ENCODE measurements around the gene PSORS1C2. TPM values are rescaled to one million over a fixed set of nuclear protein-coding genes. Genes with fewer than 3 reads are reported as not detected.
A peak's percentile ranks its signal among the peaks of the same experiment; 100 is the strongest.
"Not testable (repeated sequence)": the region's sequence is repeated elsewhere in the genome, so short reads cannot be mapped to it uniquely, and the experiment has no call there.

Gene PSORS1C2
- total and polyA plus RNA-seq, 12 donors = not detected

GRCh38 chr6:31171931-31172905 is 33.4 kb upstream of the PSORS1C2 start:
- no peaks in the 10 kb centered on the region for H3K27me3 ChIP-seq
- H3K4me3 ChIP-seq = no peak overlapping the region
- H3K36me3 ChIP-seq = peaks cover 0 to 9% (median 0%) of the 10 kb centered on the region in 9 donors
- DNase-seq (no peak), ATAC-seq (no peak)
- H3K9me3 ChIP-seq = no peaks in the 10 kb centered on the region
- intact Hi-C loops (cut with DNase I) = no loop called here
- 58 to 68% methylated on average over 16 of the region's 16 CpGs for WGBS, 2 donors
- peaks cover 0 to 27% (median 0%) of the 10 kb centered on the region in 9 donors for H3K4me1 ChIP-seq
- no peak for TF ChIP-seq CTCF (IDR thresholded peaks at IDR 0.05)
- no peak overlapping the region for H3K27ac ChIP-seq

- 88 to 92% methylated on average over 10 of the region's 10 CpGs for WGBS, 2 donors
- ATAC-seq (no peak), DNase-seq (no peak)
- intact Hi-C loops (cut with DNase I) = no loop called here
- H3K27ac ChIP-seq = no peak overlapping the region
- no peak overlapping the region for H3K4me3 ChIP-seq
- H3K27me3 ChIP-seq = no peaks in the 10 kb centered on the region
- TF ChIP-seq CTCF (IDR thresholded peaks at IDR 0.05) = no peak
- no peaks in the 10 kb centered on the region for H3K9me3 ChIP-seq
- H3K4me1 ChIP-seq = peaks cover 0 to 23% (median 0%) of the 10 kb centered on the region in 9 donors
- H3K36me3 ChIP-seq = peaks cover 0 to 8% (median 0%) of the 10 kb centered on the region in 9 donors
Measured at GRCh38 chr6:31170987-31171671, 32.3 kb upstream of the PSORS1C2 start.

GRCh38 chr6:31170600-31170881 is 31.7 kb upstream of the PSORS1C2 start, which contains the start of gene POU5F1:
TSS of gene POU5F1 (minus strand) at chr6:31170682. CDS start at chr6:31170620, 62 bp downstream.
- ATAC-seq = no peak
- WGBS, 2 donors = 57 to 78% methylated on average over 9 of the region's 9 CpGs
- H3K27ac ChIP-seq = no peak within 1 kb of the TSS
- no peak within 1 kb of the TSS for H3K4me3 ChIP-seq
- intact Hi-C loops (cut with DNase I) = no loop called here
- no peak for TF ChIP-seq CTCF (IDR thresholded peaks at IDR 0.05)
- no peaks in the 10 kb centered on the region for H3K9me3 ChIP-seq
- H3K4me1 ChIP-seq = peaks cover 0 to 17% (median 0%) of the 10 kb centered on the region in 9 donors
- no peaks in the 10 kb centered on the region for H3K27me3 ChIP-seq
- H3K36me3 ChIP-seq = peaks cover 0 to 9% (median 0%) of the 10 kb centered on the region in 9 donors
- DNase-seq = no peak

- peaks cover 0 to 16% (median 0%) of the 10 kb centered on the region in 9 donors for H3K4me1 ChIP-seq
- WGBS, 2 donors = 56 to 76% methylated on average over 23 of the region's 23 CpGs
- H3K27me3 ChIP-seq; H3K27ac ChIP-seq; intact Hi-C loops (cut with DNase I); H3K36me3 ChIP-seq; H3K9me3 ChIP-seq; DNase-seq; H3K4me3 ChIP-seq: not testable (repeated sequence)
- ATAC-seq = peak in 1 of 8 donors; percentile 28
Measured at GRCh38 chr6:31169858-31170599, 31.2 kb upstream of the PSORS1C2 start.
